Hepatocyte (in vitro differentiated cells): ENCODE data around the gene VAMP4.

Experiments used
- CTCF ChIP-seq: fragments of 200-600 bp; sonication (generic); IDR thresholded peaks from 2 replicates; pipeline ENCODE4 v1.5.1; 2016; ENCODE audit warnings: antibody characterized with exemption, mild to moderate bottlenecking; ENCODE audit not compliant: poor library complexity
- EZH2 ChIP-seq: fragments of 200-600 bp; sonication (generic); IDR thresholded peaks from 2 replicates; pipeline ENCODE4 v1.6.1; 2016; ENCODE audit warnings: antibody characterized with exemption, mild to moderate bottlenecking, borderline replicate concordance
- EZH2phosphoT487 ChIP-seq: fragments of 200-600 bp; sonication (generic); IDR thresholded peaks from one replicate; pipeline ENCODE4 v1.6.1; 2018; ENCODE audit warnings: antibody characterized with exemption, mild to moderate bottlenecking, low read depth, moderate library complexity; ENCODE audit not compliant: unreplicated experiment, severe bottlenecking

DNA sequence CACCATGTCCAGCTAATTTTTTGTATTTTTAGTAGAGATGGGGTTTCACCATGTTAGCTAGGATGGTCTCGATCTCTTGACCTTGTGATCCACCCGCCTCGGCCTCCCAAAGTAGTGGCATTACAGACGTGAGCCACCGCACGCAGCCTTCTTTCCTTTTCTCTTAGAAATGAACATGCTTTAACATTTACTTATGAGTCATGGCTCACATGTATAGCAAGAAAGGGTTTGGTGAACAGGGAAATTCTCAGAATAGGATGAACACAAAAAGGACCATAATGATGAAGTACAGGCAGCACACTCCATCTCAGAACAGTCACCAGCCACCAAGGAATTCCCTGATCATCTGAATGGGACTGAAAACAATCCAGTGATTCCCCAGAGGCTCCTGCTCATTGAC is 9.4 kb upstream of the VAMP4 start:
- TF ChIP-seq CTCF (no peak), EZH2phosphoT487 (no peak), EZH2 (no peak)
